Measurements from ENCODE around the gene SELENOO. TPM values are rescaled to one million over a fixed set of nuclear protein-coding genes. Genes with fewer than 3 reads are reported as not detected.
"Not testable (repeated sequence)": the region's sequence is repeated elsewhere in the genome, so short reads cannot be mapped to it uniquely, and the experiment has no call there.

SELENOO gene
- total RNA-seq, 2 experiments from 2014 or later = 16.5 to 16.7 TPM

- H3K4me1 Mint-ChIP-seq (ENCODE audit: low read depth) = peaks cover 2% of the 10 kb centered on the region
- no peak overlapping the region for H3K4me3 Mint-ChIP-seq
- CTCF ChIA-PET = no interaction called here
- no peak overlapping the region for H3K27ac Mint-ChIP-seq
- peaks cover 29% of the 10 kb centered on the region for H3K27me3 Mint-ChIP-seq (ENCODE audit: low read depth)
- H3K9me3 Mint-ChIP-seq = no peaks in the 10 kb centered on the region
- intact Hi-C loops (cut with micrococcal nuclease) = no loop called here
- H3K36me3 Mint-ChIP-seq (ENCODE audit: low read depth) = no peaks in the 10 kb centered on the region
- no peak for DNase-seq
Observed at GRCh38 chr22:50167689-50168489, 32.9 kb upstream of the SELENOO start.

GRCh38 chr22:50168490-50169180, 32.2 kb upstream of the SELENOO start:
- Mint-ChIP-seq H3K4me3 (peak overlapping the region; percentile 61), H3K27me3 (ENCODE audit: low read depth) (peaks cover 29% of the 10 kb centered on the region)
- H3K36me3 Mint-ChIP-seq (ENCODE audit: low read depth); H3K27ac Mint-ChIP-seq; DNase-seq; intact Hi-C loops (cut with micrococcal nuclease); H3K9me3 Mint-ChIP-seq; H3K4me1 Mint-ChIP-seq (ENCODE audit: low read depth); CTCF ChIA-PET: not testable (repeated sequence)

- Mint-ChIP-seq H3K4me1 (ENCODE audit: low read depth) (peaks cover 2% of the 10 kb centered on the region), H3K27ac (no peak overlapping the region), H3K9me3 (no peaks in the 10 kb centered on the region), H3K36me3 (ENCODE audit: low read depth) (no peaks in the 10 kb centered on the region), H3K27me3 (ENCODE audit: low read depth) (peaks cover 32% of the 10 kb centered on the region), H3K4me3 (peak overlapping the region; percentile 61)
- intact Hi-C loops (cut with micrococcal nuclease) = no loop called here
- CTCF ChIA-PET = no interaction called here
- DNase-seq = no peak
Observed at GRCh38 chr22:50169181-50169759, 31.5 kb upstream of the SELENOO start.

GRCh38 chr22:50169774-50170341, 31.0 kb upstream of the SELENOO start:
- peak overlapping the region; percentile 57 for H3K4me3 Mint-ChIP-seq
- CTCF ChIA-PET = no interaction called here
- H3K36me3 Mint-ChIP-seq (ENCODE audit: low read depth) = no peaks in the 10 kb centered on the region
- peaks cover 2% of the 10 kb centered on the region for H3K4me1 Mint-ChIP-seq (ENCODE audit: low read depth)
- H3K9me3 Mint-ChIP-seq = no peaks in the 10 kb centered on the region
- H3K27ac Mint-ChIP-seq = no peak overlapping the region
- peaks cover 32% of the 10 kb centered on the region for H3K27me3 Mint-ChIP-seq (ENCODE audit: low read depth)
- DNase-seq = peak; percentile 84
- intact Hi-C loops (cut with micrococcal nuclease) = loop anchor here (1.0 kb wide), 2 partner anchors 21 to 39 kb away; no protein-coding TSS in a partner anchor

- CTCF ChIA-PET = no interaction called here
- Mint-ChIP-seq H3K4me1 (ENCODE audit: low read depth) (peaks cover 2% of the 10 kb centered on the region), H3K27ac (no peak within 1 kb of the TSS), H3K36me3 (ENCODE audit: low read depth) (no peaks in the 10 kb centered on the region), H3K27me3 (ENCODE audit: low read depth) (peaks cover 30% of the 10 kb centered on the region), H3K9me3 (no peaks in the 10 kb centered on the region), H3K4me3 (peak within 1 kb of the TSS; percentile 75)
- DNase-seq = no peak
- intact Hi-C loops (cut with micrococcal nuclease) = loop anchor here (1.0 kb wide), 2 partner anchors 21 to 39 kb away; no protein-coding TSS in a partner anchor
Observed at GRCh38 chr22:50170453-50171318, 30.1 kb upstream of the SELENOO start, which contains the start of gene PANX2. TSS of gene PANX2 (plus strand) at chr22:50170731. CDS start at chr22:50170731, 0 bp downstream.

- peak overlapping the region; percentile 75 for H3K4me3 Mint-ChIP-seq
- CTCF ChIA-PET = no interaction called here
- peaks cover 30% of the 10 kb centered on the region for H3K27me3 Mint-ChIP-seq (ENCODE audit: low read depth)
- no peak for DNase-seq
- intact Hi-C loops (cut with micrococcal nuclease) = no loop called here
- H3K27ac Mint-ChIP-seq = no peak overlapping the region
- H3K4me1 Mint-ChIP-seq (ENCODE audit: low read depth) = peaks cover 2% of the 10 kb centered on the region
- no peaks in the 10 kb centered on the region for H3K36me3 Mint-ChIP-seq (ENCODE audit: low read depth)
- no peaks in the 10 kb centered on the region for H3K9me3 Mint-ChIP-seq
Observed at GRCh38 chr22:50171319-50171964, 29.4 kb upstream of the SELENOO start.

GRCh38 chr22:50171965-50172421, 28.8 kb upstream of the SELENOO start:
- Mint-ChIP-seq H3K4me1 (ENCODE audit: low read depth) (peaks cover 2% of the 10 kb centered on the region), H3K27me3 (ENCODE audit: low read depth) (peaks cover 30% of the 10 kb centered on the region), H3K4me3 (peak overlapping the region; percentile 18), H3K9me3 (no peaks in the 10 kb centered on the region), H3K27ac (no peak overlapping the region), H3K36me3 (ENCODE audit: low read depth) (no peaks in the 10 kb centered on the region)
- intact Hi-C loops (cut with micrococcal nuclease) = no loop called here
- CTCF ChIA-PET = no interaction called here
- DNase-seq = no peak

GRCh38 chr22:50173311-50173982, 27.4 kb upstream of the SELENOO start:
- DNase-seq = no peak
- Mint-ChIP-seq H3K27me3 (ENCODE audit: low read depth) (peaks cover 23% of the 10 kb centered on the region), H3K4me3 (no peak overlapping the region), H3K9me3 (no peaks in the 10 kb centered on the region), H3K27ac (no peak overlapping the region), H3K36me3 (ENCODE audit: low read depth) (no peaks in the 10 kb centered on the region), H3K4me1 (ENCODE audit: low read depth) (peaks cover 2% of the 10 kb centered on the region)
- CTCF ChIA-PET = no interaction called here
- intact Hi-C loops (cut with micrococcal nuclease) = no loop called here

- intact Hi-C loops (cut with micrococcal nuclease) = no loop called here
- no peak overlapping the region for H3K4me3 Mint-ChIP-seq
- CTCF ChIA-PET = no interaction called here
- H3K9me3 Mint-ChIP-seq = no peaks in the 10 kb centered on the region
- peaks cover 18% of the 10 kb centered on the region for H3K27me3 Mint-ChIP-seq (ENCODE audit: low read depth)
- no peak overlapping the region for H3K27ac Mint-ChIP-seq
- DNase-seq = no peak
- no peaks in the 10 kb centered on the region for H3K36me3 Mint-ChIP-seq (ENCODE audit: low read depth)
- H3K4me1 Mint-ChIP-seq (ENCODE audit: low read depth) = peaks cover 2% of the 10 kb centered on the region
Observed at GRCh38 chr22:50173983-50174355, 26.8 kb upstream of the SELENOO start.

GRCh38 chr22:50174382-50175190, 26.2 kb upstream of the SELENOO start:
- Mint-ChIP-seq H3K9me3 (no peaks in the 10 kb centered on the region), H3K4me3 (no peak overlapping the region), H3K36me3 (ENCODE audit: low read depth) (no peaks in the 10 kb centered on the region), H3K27ac (no peak overlapping the region), H3K27me3 (ENCODE audit: low read depth) (peaks cover 17% of the 10 kb centered on the region), H3K4me1 (ENCODE audit: low read depth) (peaks cover 2% of the 10 kb centered on the region)
- no peak for DNase-seq
- intact Hi-C loops (cut with micrococcal nuclease) = no loop called here
- CTCF ChIA-PET = no interaction called here

GRCh38 chr22:50175191-50175461, 25.7 kb upstream of the SELENOO start:
- DNase-seq = no peak
- CTCF ChIA-PET = no interaction called here

More at GRCh38 chr22:50175191-50175461, 25.7 kb upstream of the SELENOO start:
- Mint-ChIP-seq H3K27me3 (ENCODE audit: low read depth) (peaks cover 19% of the 10 kb centered on the region), H3K4me3 (no peak overlapping the region), H3K4me1 (ENCODE audit: low read depth) (peaks cover 2% of the 10 kb centered on the region), H3K9me3 (no peaks in the 10 kb centered on the region), H3K36me3 (ENCODE audit: low read depth) (no peaks in the 10 kb centered on the region), H3K27ac (no peak overlapping the region)
- intact Hi-C loops (cut with micrococcal nuclease) = no loop called here

Measured in activated naive CD4-positive, alpha-beta T cell treated with anti-CD3 and anti-CD28 coated beads for 36 hours (primary cell).